ENCODE results near the gene ZMIZ2. TPM values are rescaled to one million over a fixed set of nuclear protein-coding genes. Genes with fewer than 3 reads are reported as not detected.

ZMIZ2 gene
- total and polyA plus RNA-seq, 2 of the 8 experiments (the other 6 are each of a cell fraction or from before 2014, with no cell fraction given) = 24.4 to 66.4 TPM

- Histone ChIP-seq H3K4me3 (ENCODE audit: extremely low read depth in 1 of 4, insufficient read depth in 2 of 4, low read depth in 3 of 4, low read length in 4 of 4) (no peak overlapping the region), H2BK15ac (ENCODE audit: low read length) (no peak overlapping the region), H4K8ac (ENCODE audit: extremely low read depth, insufficient read depth, low read length) (no peak overlapping the region), H4K20me1 (replicated peaks in 1 of 2; ENCODE audit: control insufficient read depth in 1 of 2, insufficient read depth in 2 of 2, low read length in 2 of 2) (peaks cover 11 to 24% of the 10 kb centered on the region in 2 experiments), H3K56ac (replicated peaks; ENCODE audit: insufficient read length, low read depth, low read length) (no peak overlapping the region), H4K5ac (ENCODE audit: insufficient read length, low read depth, low read length) (no peak overlapping the region), H2BK20ac (ENCODE audit: low read length) (no peak overlapping the region), H3K9me3 (ENCODE audit: insufficient read depth in 2 of 2, low read depth in 1 of 2, low read length in 1 of 2) (no peaks in the 10 kb centered on the region), H2BK120ac (replicated peaks; ENCODE audit: low read depth, low read length) (no peak overlapping the region), H2BK5ac (ENCODE audit: low read depth, low read length) (no peak overlapping the region), H3K27me3 (replicated peaks in 1 of 4; ENCODE audit: control insufficient read depth in 3 of 4, extremely low read depth in 1 of 4, insufficient read depth in 3 of 4, low read length in 3 of 4) (no peaks in the 10 kb centered on the region; a peak in 1 of 7 replicates), H2BK12ac (ENCODE audit: low read depth, low read length) (no peak overlapping the region), H3K4me2 (ENCODE audit: insufficient read depth in 1 of 2, low read depth in 2 of 2, low read length in 2 of 2) (no peak overlapping the region), H3K4ac (replicated peaks; ENCODE audit: insufficient read length, low read depth, low read length) (no peak overlapping the region), H3K4me1 (replicated peaks in 1 of 4; ENCODE audit: control insufficient read depth in 3 of 4, insufficient read depth in 4 of 4, low read length in 3 of 4) (no peaks in the 10 kb centered on the region), H2AFZ (ENCODE audit: low read length) (no peak overlapping the region), H3K23me2 (ENCODE audit: low read depth, low read length) (no peaks in the 10 kb centered on the region), H3K79me2 (ENCODE audit: control insufficient read depth in 1 of 2, insufficient read depth in 2 of 2, low read length in 2 of 2) (peaks cover 0 to 33% of the 10 kb centered on the region in 2 experiments; a peak in 2 of 4 replicates), H3K79me1 (ENCODE audit: low read depth, low read length) (no peaks in the 10 kb centered on the region; the same call in 1 of the 2 replicates), H3K36me3 (ENCODE audit: control insufficient read depth in 2 of 4, insufficient read depth in 4 of 4, low read length in 3 of 4) (peaks cover 0 to 37% (median 8%) of the 10 kb centered on the region in 4 experiments; a peak in 7 of 8 replicates), H3K14ac (ENCODE audit: insufficient read length) (no peak overlapping the region), H2AK5ac (ENCODE audit: low read depth, low read length) (no peak overlapping the region), H3K27ac (ENCODE audit: low read depth, low read length) (no peak overlapping the region), H3K18ac (ENCODE audit: extremely low read depth, low read length) (no peak overlapping the region), H4K91ac (replicated peaks; ENCODE audit: insufficient read length, low read length) (no peak overlapping the region), H3K9ac (replicated peaks in 1 of 4; ENCODE audit: extremely low read depth in 1 of 4, low read depth in 3 of 4, low read length in 3 of 4) (no peak overlapping the region), H3K23ac (ENCODE audit: insufficient read length) (no peak overlapping the region)
- no peak for DNase-seq (ENCODE audit: low read depth in 1 of 2, low spot score in 2 of 2)
- CTCF ChIA-PET (ENCODE audit: partially characterized antibody) = interaction anchor here (1.2 kb wide), 1 partner anchor 12 kb away, joined by 3 read pairs; no protein-coding TSS in a partner anchor
- POLR2A ChIA-PET (ENCODE audit: partially characterized antibody) = interaction anchor here (1.4 to 2.7 kb wide), 3 partner anchors 11 to 15 kb away, joined by 3 to 12 read pairs (median 5); no protein-coding TSS in a partner anchor
- no peak for FAIRE-seq
- WGBS, 2 experiments (ENCODE audit: extremely low coverage in 1 of 2, insufficient coverage in 1 of 2, insufficient read length in 1 of 2, insufficient replicate concordance in 2 of 2, low coverage in 1 of 2, low lambda C conversion rate in 2 of 2, missing lambda C conversion rate in 1 of 2) = 94% methylated on average over 11 of the region's 12 CpGs; no CpG with 5 or more reads in 1 of the 2 experiments
- TF ChIP-seq KDM4A (IDR thresholded peaks at IDR 0.05; ENCODE audit: low read depth, low read length, severe bottlenecking) (no peak), SIN3A (conservative IDR thresholded peaks at IDR 0.05 in 1 of 2, IDR thresholded peaks at IDR 0.05 in 1 of 2; ENCODE audit: low read depth in 1 of 2, low read length in 2 of 2) (no peak), KDM5A (IDR thresholded peaks at IDR 0.05; ENCODE audit: low read length) (no peak), JUN (IDR thresholded peaks at IDR 0.05; ENCODE audit: low read depth, low read length) (no peak), EGR1 (IDR thresholded peaks at IDR 0.05; ENCODE audit: borderline replicate concordance, low read depth, low read length) (no peak), HDAC6 (IDR thresholded peaks at IDR 0.05; ENCODE audit: low read depth, low read length) (no peak), CTBP2 (IDR thresholded peaks at IDR 0.05; ENCODE audit: borderline replicate concordance, insufficient read depth, insufficient read length, low read length) (no peak), SUZ12 (IDR thresholded peaks at IDR 0.05; ENCODE audit: low read length) (no peak), ATF2 (IDR thresholded peaks at IDR 0.05; ENCODE audit: low read length) (no peak)
These were observed 8.3 kb downstream of the ZMIZ2 start for GRCh38 chr7:44756904-44757303.

Measured in H1 (cell line).